HEK293 (cell line): ENCODE measurements around the gene ZFX.
A peak's percentile ranks its signal among the peaks of the same experiment; 100 is the strongest.

ENCODE experiments used
- CTCF ChIA-PET: fragments of 350-600 bp; formaldehyde crosslinking; extraction: SDS; loops from one replicate; lab custom pipeline; 2021; ENCODE audit warnings: antibody characterized with exemption; lab: Yijun Ruan, JAX
- POLR2A ChIA-PET: fragments of 300-600 bp; formaldehyde crosslinking; extraction: SDS; loops from one replicate; lab custom pipeline; 2020; ENCODE audit warnings: antibody characterized with exemption, inconsistent platforms; lab: Yijun Ruan, JAX
- H3K27ac ChIP-seq: fragments of 200-500 bp; sonication (Bioruptor generic); 2 replicates; pipeline ENCODE4 v1.5.1; 2014; ENCODE audit warnings: low read depth, low read length, control low read depth, inconsistent platforms; ENCODE audit errors: extremely low read depth
- H3K36me3 ChIP-seq, 2 experiments: fragments of 200-500 bp in 1 of 2; sonication (Bioruptor generic) in 1 of 2; 1 replicate in 1 of 2; 2 replicates in 1 of 2; pipeline ENCODE4 v1.5.1; 2014 to 2017; ENCODE audit warnings: inconsistent platforms in 2 of 2, low read length in 2 of 2; ENCODE audit not compliant: control insufficient read depth in 2 of 2, insufficient read depth in 1 of 2
- H3K4me1 ChIP-seq: fragments of 200-500 bp; sonication (Bioruptor generic); 2 replicates; pipeline ENCODE4 v1.5.1; 2014; ENCODE audit warnings: mild to moderate bottlenecking, low read length, inconsistent platforms; ENCODE audit not compliant: control insufficient read depth, insufficient read depth
- H3K4me3 ChIP-seq: 2 replicates; pipeline ENCODE4 v1.5.1; 2011; ENCODE audit warnings: low read depth, mild to moderate bottlenecking, control low read depth, low read length, moderate library complexity
- H3K9me3 ChIP-seq: fragments of 200-500 bp; sonication (Bioruptor generic); 2 replicates; pipeline ENCODE4 v1.5.1; 2014; ENCODE audit warnings: low read depth, low read length, inconsistent platforms; ENCODE audit not compliant: control insufficient read depth, insufficient read depth
- ATF2 ChIP-seq: fragments of 450-650 bp; formaldehyde crosslinking; IDR thresholded peaks from 2 replicates; pipeline ENCODE4 v1.5.1; 2016; ENCODE audit warnings: missing biosample characterization, missing genetic modification characterization, low read depth
- BCL11A ChIP-seq: fragments of 450-650 bp; formaldehyde crosslinking; IDR thresholded peaks from 2 replicates; pipeline ENCODE4 v1.5.1; 2016; ENCODE audit warnings: low read depth, missing biosample characterization, missing genetic modification characterization
- CTCF ChIP-seq: fragments of 450-650 bp; formaldehyde crosslinking; IDR thresholded peaks from 2 replicates; pipeline ENCODE4 v1.5.1; 2016; ENCODE audit warnings: missing biosample characterization, missing genetic modification characterization
- ELK4 ChIP-seq: IDR thresholded peaks from 2 replicates; pipeline ENCODE4 v1.6.1; 2011; ENCODE audit warnings: mild to moderate bottlenecking, low read depth, low read length, borderline replicate concordance
- FEZF1 ChIP-seq: fragments of 450-650 bp; formaldehyde crosslinking; IDR thresholded peaks from 2 replicates; pipeline ENCODE4 v1.5.1; 2016; ENCODE audit warnings: missing biosample characterization, missing genetic modification characterization
- KLF16 ChIP-seq: fragments of 450-650 bp; formaldehyde crosslinking; IDR thresholded peaks from 2 replicates; pipeline ENCODE4 v1.5.1; 2017; ENCODE audit warnings: missing biosample characterization, missing genetic modification characterization
- SCRT2 ChIP-seq: fragments of 450-650 bp; formaldehyde crosslinking; IDR thresholded peaks from 2 replicates; pipeline ENCODE4 v1.5.1; 2016; ENCODE audit warnings: missing biosample characterization, missing genetic modification characterization
- TRIM28 ChIP-seq: IDR thresholded peaks from 2 replicates; pipeline ENCODE4 v1.6.1; 2011; ENCODE audit warnings: low read length, control low read depth, borderline replicate concordance
- ZBTB11 ChIP-seq: fragments of 450-650 bp; formaldehyde crosslinking; conservative IDR thresholded peaks from 2 replicates; pipeline ENCODE4 v1.5.1; 2016; ENCODE audit warnings: low read depth, missing biosample characterization, missing genetic modification characterization
- ZBTB48 ChIP-seq: fragments of 450-650 bp; formaldehyde crosslinking; IDR thresholded peaks from 2 replicates; pipeline ENCODE4 v1.5.1; 2016; ENCODE audit warnings: missing biosample characterization, missing genetic modification characterization
- ZFP37 ChIP-seq: fragments of 450-650 bp; formaldehyde crosslinking; IDR thresholded peaks from 2 replicates; pipeline ENCODE4 v1.5.1; 2016; ENCODE audit warnings: missing biosample characterization, missing genetic modification characterization
- ZNF23 ChIP-seq: fragments of 450-650 bp; formaldehyde crosslinking; IDR thresholded peaks from 2 replicates; pipeline ENCODE4 v1.5.1; 2016; ENCODE audit warnings: missing biosample characterization, missing genetic modification characterization, borderline replicate concordance
- ZNF292 ChIP-seq: fragments of 450-650 bp; formaldehyde crosslinking; IDR thresholded peaks from 2 replicates; pipeline ENCODE4 v1.5.1; 2016; ENCODE audit warnings: low read depth, missing biosample characterization, missing genetic modification characterization, borderline replicate concordance
- ZNF341 ChIP-seq: fragments of 450-650 bp; formaldehyde crosslinking; IDR thresholded peaks from 2 replicates; pipeline ENCODE4; 2016; ENCODE audit warnings: low read depth, missing biosample characterization, missing genetic modification characterization
- ZNF404 ChIP-seq: fragments of 450-650 bp; formaldehyde crosslinking; IDR thresholded peaks from 2 replicates; pipeline ENCODE4 v1.5.1; 2017; ENCODE audit warnings: missing biosample characterization, missing genetic modification characterization
- ZNF600 ChIP-seq: fragments of 450-650 bp; formaldehyde crosslinking; IDR thresholded peaks from 2 replicates; pipeline ENCODE4 v1.5.1; 2016; ENCODE audit warnings: missing biosample characterization, missing genetic modification characterization
- ZNF692 ChIP-seq: fragments of 450-650 bp; formaldehyde crosslinking; IDR thresholded peaks from 2 replicates; pipeline ENCODE4 v1.5.1; 2016; ENCODE audit warnings: missing biosample characterization, missing genetic modification characterization
- ZSCAN16 ChIP-seq: fragments of 450-650 bp; formaldehyde crosslinking; IDR thresholded peaks from 2 replicates; pipeline ENCODE4 v1.5.1; 2016; ENCODE audit warnings: missing biosample characterization, missing genetic modification characterization
- ZSCAN30 ChIP-seq: fragments of 450-650 bp; IDR thresholded peaks from 2 replicates; pipeline ENCODE4 v1.5.1; 2018; ENCODE audit warnings: missing biosample characterization, mild to moderate bottlenecking, missing genetic modification characterization, moderate library complexity
- ZSCAN5A ChIP-seq: fragments of 450-650 bp; formaldehyde crosslinking; IDR thresholded peaks from 2 replicates; pipeline ENCODE4 v1.5.1; 2016; ENCODE audit warnings: missing biosample characterization, missing genetic modification characterization

ZFX gene

GRCh38 chrX:24216037-24216436 lies 66.5 kb downstream of the ZFX start (continued):
- TF ChIP-seq ZSCAN5A (tag by site-specific recombination): no peak
- no peak for TF ChIP-seq SCRT2
- no peak for TF ChIP-seq ZNF23
- no peak for TF ChIP-seq ELK4
- no peak for TF ChIP-seq ZFP37 (tag by site-specific recombination)
- TF ChIP-seq ZNF292 (tag by site-specific recombination): no peak
- no peak for TF ChIP-seq ZNF692 (tag by site-specific recombination)
- TF ChIP-seq, all 188 proteins: peak for 0

- Histone ChIP-seq H3K4me3 (no peak overlapping the region), H3K4me1 (no peaks in the 10 kb centered on the region), H3K36me3 (peaks cover 6 to 12% of the 10 kb centered on the region in 2 experiments), H3K9me3 (no peaks in the 10 kb centered on the region), H3K27ac (no peak overlapping the region)
- no peak for TF ChIP-seq KLF16 (tag by site-specific recombination)
- no peak for TF ChIP-seq BCL11A (tag by site-specific recombination)
- TF ChIP-seq ZBTB48 (tag by site-specific recombination): peak; percentile 24; the same call in 1 of the 2 replicates
- ChIA-PET POLR2A (no interaction called here), CTCF (no interaction called here)
Measured at GRCh38 chrX:24216827-24217226, 67.3 kb downstream of the ZFX start.

- H3K27ac ChIP-seq: no peak overlapping the region
- no peak for TF ChIP-seq ZNF404 (tag by site-specific recombination)
- TF ChIP-seq CTCF (tag by site-specific recombination): no peak
- TF ChIP-seq ZNF341 (tag by site-specific recombination): no peak
- no peak for TF ChIP-seq TRIM28
- TF ChIP-seq ZSCAN16: no peak
- no peak for TF ChIP-seq ATF2 (tag by site-specific recombination)
- TF ChIP-seq FEZF1 (tag by site-specific recombination): no peak
- no peak for TF ChIP-seq ZBTB11
- TF ChIP-seq ZSCAN30 (tag by site-specific recombination): no peak
- no peak for TF ChIP-seq ZNF600 (tag by site-specific recombination)
- POLR2A ChIA-PET: no interaction called here
- H3K4me3 ChIP-seq: no peak overlapping the region
- no peaks in the 10 kb centered on the region for H3K36me3 ChIP-seq
- H3K9me3 ChIP-seq: no peaks in the 10 kb centered on the region
- CTCF ChIA-PET: no interaction called here
- H3K4me1 ChIP-seq: no peaks in the 10 kb centered on the region
Measured at GRCh38 chrX:24219320-24219719, 69.8 kb downstream of the ZFX start.
